ENCODE data around the gene ACY1.

Gene ACY1

DNA sequence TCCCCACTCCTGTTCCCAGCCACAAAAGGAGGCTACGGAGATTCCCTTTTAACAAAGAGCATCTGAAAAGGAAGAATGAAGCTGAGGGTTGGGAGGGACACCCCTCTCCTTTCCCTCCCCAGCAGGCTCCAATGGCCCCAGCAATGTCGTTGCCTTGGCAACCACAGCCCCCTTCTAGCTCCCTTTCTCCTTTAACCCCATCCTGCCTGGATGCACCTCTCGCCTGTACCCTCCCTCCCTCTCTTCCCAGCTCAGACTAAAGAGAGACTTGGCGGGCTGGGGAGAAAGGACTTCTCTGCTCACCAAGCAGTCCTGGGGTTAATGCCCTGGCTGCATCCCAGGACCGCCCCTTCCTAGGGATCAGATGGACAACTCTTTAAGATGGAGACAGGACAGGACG, 19.4 kb downstream of the ACY1 start:
- 60% methylated on average over 5 of the region's 6 CpGs for WGBS
- Histone ChIP-seq H3K27ac (ENCODE audit: low read depth, low read length) (no peak overlapping the region), H3K9me3 (ENCODE audit: insufficient read depth, low read depth, low read length) (no peaks in the 10 kb centered on the region), H3K4me1 (ENCODE audit: insufficient read depth, low read length) (peaks cover 28% of the 10 kb centered on the region), H3K4me3 (ENCODE audit: low read length) (no peak overlapping the region), H3K9ac (ENCODE audit: low read depth, low read length) (no peak overlapping the region), H3K27me3 (ENCODE audit: insufficient read depth, low read length) (no peaks in the 10 kb centered on the region), H3K36me3 (ENCODE audit: insufficient read depth, low read length) (no peaks in the 10 kb centered on the region)

DNA sequence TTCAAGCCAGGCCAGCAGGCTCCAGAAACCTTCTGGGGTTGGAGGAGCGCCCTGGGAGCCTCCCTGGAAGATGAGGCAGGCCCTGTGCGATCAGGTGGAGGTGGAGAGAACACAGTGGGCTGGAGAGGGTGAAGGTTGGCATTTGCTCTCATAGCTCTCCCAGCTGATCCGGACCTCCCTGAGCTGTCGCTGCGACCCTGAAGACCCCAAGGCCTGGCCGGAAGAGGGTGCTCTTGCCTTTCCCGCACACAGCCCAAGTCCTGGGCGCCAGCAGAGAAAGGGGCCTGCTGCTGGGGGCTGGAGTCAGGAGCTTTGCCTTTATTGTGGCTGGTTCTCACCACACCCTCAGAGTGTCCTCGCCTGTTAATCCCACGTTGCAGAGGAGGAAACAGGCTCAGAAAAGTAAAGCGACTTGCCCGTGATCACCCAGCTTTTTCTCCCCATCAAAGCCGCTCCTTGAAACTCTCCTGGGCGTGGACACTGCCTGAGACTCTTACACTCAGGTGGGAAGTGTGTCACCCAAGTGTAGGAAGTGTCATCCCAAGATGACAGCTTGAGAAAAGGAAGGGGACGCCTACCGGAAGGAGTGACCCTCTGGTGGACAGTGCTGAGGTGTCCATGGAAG, 20.9 kb downstream of the ACY1 start:
- WGBS, result 38% methylated on average over 16 of the region's 16 CpGs
- Histone ChIP-seq H3K9ac (ENCODE audit: low read depth, low read length) (no peak overlapping the region), H3K27me3 (ENCODE audit: insufficient read depth, low read length) (no peaks in the 10 kb centered on the region)

DNA sequence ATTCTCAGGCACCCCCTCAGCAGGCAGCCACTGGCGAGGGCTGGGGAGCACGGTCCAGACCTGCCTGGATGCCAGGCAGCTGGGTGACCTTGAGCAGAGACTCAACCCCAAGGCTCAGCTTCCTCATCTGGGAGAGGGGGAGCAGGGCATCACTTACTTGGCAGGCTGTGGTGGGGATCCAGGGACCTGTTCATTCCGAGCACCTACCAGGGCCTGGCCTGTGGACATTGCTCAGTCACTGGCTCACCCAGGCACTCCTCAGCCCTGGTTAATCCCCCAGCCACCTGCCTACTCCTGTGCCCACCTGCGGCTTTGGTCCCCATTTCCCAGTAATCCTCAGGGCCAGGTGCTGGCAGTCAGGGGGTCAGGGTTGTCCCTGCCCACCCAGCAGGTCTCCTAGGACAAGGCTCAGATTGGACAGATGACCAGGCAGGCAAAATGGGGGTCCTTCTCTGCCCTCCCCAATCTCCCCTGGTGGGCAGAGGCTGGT, 21.6 kb downstream of the ACY1 start:
- 87% methylated on average over 4 of the region's 4 CpGs for WGBS

More for the DNA sequence above, 20.9 kb downstream of the ACY1 start:
- no peak overlapping the region; the same call in 1 of the 2 replicates for H3K27ac ChIP-seq (ENCODE audit: low read depth, low read length)
- no peaks in the 10 kb centered on the region for H3K36me3 ChIP-seq (ENCODE audit: insufficient read depth, low read length)
- H3K9me3 ChIP-seq (ENCODE audit: insufficient read depth, low read depth, low read length), result no peaks in the 10 kb centered on the region
- peaks cover 23% of the 10 kb centered on the region for H3K4me1 ChIP-seq (ENCODE audit: insufficient read depth, low read length)
- no peak overlapping the region for H3K4me3 ChIP-seq (ENCODE audit: low read length)

DNA sequence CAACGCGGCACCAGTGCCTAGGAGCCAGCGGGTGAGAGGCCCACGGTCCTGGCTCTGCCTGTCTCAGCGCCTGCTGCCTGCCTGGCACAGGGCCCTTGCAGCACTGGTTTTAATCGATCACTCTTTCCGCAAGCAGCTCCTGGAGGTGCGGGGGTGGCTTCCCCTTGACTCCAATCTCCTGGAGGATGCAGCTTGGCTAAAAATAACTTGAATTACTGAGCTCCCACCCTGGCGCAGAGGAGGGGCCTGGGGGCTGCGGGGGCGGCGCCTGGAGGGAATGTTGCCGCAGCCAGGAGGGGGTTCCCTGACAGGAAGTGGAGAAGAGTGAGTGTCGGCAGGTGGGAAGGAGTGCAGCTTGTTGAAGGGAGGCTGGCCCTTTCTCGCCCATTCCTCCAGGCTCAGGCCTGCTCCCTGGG, 22.2 kb downstream of the ACY1 start:
- 13% methylated on average over 15 of the region's 15 CpGs for WGBS
- Histone ChIP-seq H3K27ac (ENCODE audit: low read depth, low read length) (peak overlapping the region; percentile 58), H3K27me3 (ENCODE audit: insufficient read depth, low read length) (no peaks in the 10 kb centered on the region), H3K9me3 (ENCODE audit: insufficient read depth, low read depth, low read length) (no peaks in the 10 kb centered on the region), H3K9ac (ENCODE audit: low read depth, low read length) (0 out of 2 replicates have a peak overlapping the region, but pooled peaks have one; percentile 10), H3K36me3 (ENCODE audit: insufficient read depth, low read length) (no peaks in the 10 kb centered on the region), H3K4me1 (ENCODE audit: insufficient read depth, low read length) (peaks cover 23% of the 10 kb centered on the region), H3K4me3 (ENCODE audit: low read length) (peak overlapping the region; percentile 31)

More for the DNA sequence above, 21.6 kb downstream of the ACY1 start:
- Histone ChIP-seq H3K36me3 (ENCODE audit: insufficient read depth, low read length) (no peaks in the 10 kb centered on the region), H3K9me3 (ENCODE audit: insufficient read depth, low read depth, low read length) (no peaks in the 10 kb centered on the region), H3K27ac (ENCODE audit: low read depth, low read length) (peak overlapping the region; percentile 58; the same call in 1 of the 2 replicates), H3K4me3 (ENCODE audit: low read length) (no peak overlapping the region), H3K4me1 (ENCODE audit: insufficient read depth, low read length) (peaks cover 23% of the 10 kb centered on the region), H3K9ac (ENCODE audit: low read depth, low read length) (0 out of 2 replicates have a peak overlapping the region, but pooled peaks have one; percentile 10), H3K27me3 (ENCODE audit: insufficient read depth, low read length) (no peaks in the 10 kb centered on the region)

DNA sequence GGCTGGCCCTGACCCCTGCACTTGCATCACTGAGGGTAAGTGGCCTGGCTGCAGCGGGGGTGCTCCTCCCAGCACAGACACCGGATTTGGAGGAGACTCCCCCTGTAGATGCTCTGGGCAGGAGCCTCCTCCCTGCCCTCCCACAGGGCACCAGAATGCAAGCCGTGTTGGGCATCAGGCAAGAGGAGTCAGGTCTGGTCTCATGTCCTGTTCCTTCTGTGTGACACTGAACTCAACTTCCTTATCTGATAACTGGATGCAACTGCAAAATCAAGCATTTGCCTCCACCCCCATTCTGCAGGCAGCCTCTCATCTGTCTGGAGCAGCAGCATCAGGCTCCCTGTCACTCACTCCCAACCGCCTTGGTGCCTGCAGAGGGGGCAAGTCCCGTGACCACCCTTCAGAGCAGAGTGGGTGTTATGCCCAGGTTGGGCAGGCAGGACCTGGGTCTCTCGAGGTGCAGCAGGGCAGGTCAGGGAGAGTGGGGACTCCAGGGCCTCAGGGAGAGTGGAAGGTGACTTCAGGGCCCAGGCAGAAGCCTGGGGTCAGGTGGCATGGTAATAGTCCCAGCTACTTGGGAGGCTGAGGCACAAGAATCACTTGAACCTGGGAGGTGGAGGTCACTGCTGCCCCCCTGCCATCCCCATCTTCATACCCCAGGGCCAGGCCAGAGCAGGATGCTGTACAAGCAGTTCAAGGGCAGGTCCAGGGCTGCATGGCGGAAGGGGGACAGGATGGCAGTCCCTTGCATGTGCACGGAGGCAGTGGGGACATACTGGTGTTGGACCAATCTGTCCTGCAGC, 22.9 kb downstream of the ACY1 start:
- Histone ChIP-seq H3K9me3 (ENCODE audit: insufficient read depth, low read depth, low read length) (no peaks in the 10 kb centered on the region), H3K4me1 (ENCODE audit: insufficient read depth, low read length) (peaks cover 23% of the 10 kb centered on the region), H3K4me3 (ENCODE audit: low read length) (peak overlapping the region; percentile 31), H3K27me3 (ENCODE audit: insufficient read depth, low read length) (no peaks in the 10 kb centered on the region), H3K36me3 (ENCODE audit: insufficient read depth, low read length) (no peaks in the 10 kb centered on the region), H3K27ac (ENCODE audit: low read depth, low read length) (peak overlapping the region; percentile 11; the same call in 1 of the 2 replicates), H3K9ac (ENCODE audit: low read depth, low read length) (no peak overlapping the region)
- WGBS, result 50% methylated on average over 8 of the region's 8 CpGs

DNA sequence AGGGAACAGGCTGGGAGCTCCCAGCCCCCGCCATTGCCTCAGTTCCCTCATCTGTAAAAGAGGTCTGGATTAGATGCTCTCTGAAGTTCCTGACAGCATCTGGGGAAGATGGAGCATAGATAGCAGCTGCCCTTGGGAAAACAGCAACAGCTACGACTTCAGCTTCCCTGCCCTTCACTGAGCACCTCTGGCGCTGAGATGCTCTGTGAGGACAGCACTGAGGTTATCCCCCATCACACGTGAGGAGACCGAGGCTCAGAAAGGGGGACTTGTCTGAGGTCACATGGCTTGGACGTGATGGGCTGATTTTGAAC, 23.4 kb downstream of the ACY1 start:
- Histone ChIP-seq H3K4me1 (ENCODE audit: insufficient read depth, low read length) (peaks cover 21% of the 10 kb centered on the region), H3K9me3 (ENCODE audit: insufficient read depth, low read depth, low read length) (no peaks in the 10 kb centered on the region), H3K36me3 (ENCODE audit: insufficient read depth, low read length) (no peaks in the 10 kb centered on the region), H3K27ac (ENCODE audit: low read depth, low read length) (no peak overlapping the region), H3K4me3 (ENCODE audit: low read length) (no peak overlapping the region), H3K9ac (ENCODE audit: low read depth, low read length) (no peak overlapping the region), H3K27me3 (ENCODE audit: insufficient read depth, low read length) (no peaks in the 10 kb centered on the region)
- 87% methylated on average over 6 of the region's 6 CpGs for WGBS

DNA sequence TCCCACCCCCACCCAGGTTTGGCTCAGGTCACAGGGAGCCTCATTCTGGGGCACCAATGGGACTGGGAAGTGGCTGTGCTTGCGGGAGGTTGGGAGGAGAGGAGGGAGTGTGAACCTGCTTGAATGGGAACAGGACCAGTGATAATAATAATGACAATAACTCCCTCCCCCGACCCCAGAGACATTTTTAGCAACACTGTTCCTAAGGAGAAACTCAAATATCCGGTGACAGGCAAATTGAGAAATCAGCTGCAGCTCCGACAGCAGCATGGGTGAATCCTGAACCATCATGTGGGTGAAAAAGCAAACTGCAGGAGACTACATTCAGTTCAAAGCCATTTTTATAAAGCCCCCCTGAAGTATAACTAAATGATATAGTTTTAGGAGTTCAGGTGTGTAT, 24.0 kb downstream of the ACY1 start:
- 72% methylated on average over 4 of the region's 4 CpGs for WGBS
- H3K27ac ChIP-seq (ENCODE audit: low read depth, low read length), result no peak overlapping the region
- no peak overlapping the region for H3K4me3 ChIP-seq (ENCODE audit: low read length)
- no peaks in the 10 kb centered on the region for H3K27me3 ChIP-seq (ENCODE audit: insufficient read depth, low read length)
- H3K36me3 ChIP-seq (ENCODE audit: insufficient read depth, low read length), result no peaks in the 10 kb centered on the region
- no peak overlapping the region for H3K9ac ChIP-seq (ENCODE audit: low read depth, low read length)
- H3K4me1 ChIP-seq (ENCODE audit: insufficient read depth, low read length), result peaks cover 21% of the 10 kb centered on the region
- no peaks in the 10 kb centered on the region for H3K9me3 ChIP-seq (ENCODE audit: insufficient read depth, low read depth, low read length)

DNA sequence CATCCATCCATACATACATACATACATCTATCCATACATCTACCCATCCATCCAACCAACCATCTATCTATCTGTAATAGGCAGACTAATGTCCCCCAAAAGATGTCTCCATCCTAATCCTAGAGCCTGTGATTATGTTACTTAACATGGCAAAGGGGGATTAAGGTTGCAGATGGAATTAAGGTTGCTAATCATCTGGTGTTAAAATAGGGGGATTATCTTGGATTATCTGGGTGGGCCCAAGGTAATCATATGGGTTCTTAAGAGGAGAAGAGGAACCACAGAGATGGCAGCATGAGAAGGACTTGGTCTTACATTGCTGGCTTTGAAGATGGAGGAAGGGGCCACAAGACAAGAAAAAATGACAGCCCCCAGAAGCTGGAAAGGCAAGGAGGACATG, 27.1 kb downstream of the ACY1 start:
- Histone ChIP-seq H3K36me3 (ENCODE audit: insufficient read depth, low read length) (no peaks in the 10 kb centered on the region), H3K4me1 (ENCODE audit: insufficient read depth, low read length) (peaks cover 8% of the 10 kb centered on the region), H3K27ac (ENCODE audit: low read depth, low read length) (no peak overlapping the region), H3K27me3 (ENCODE audit: insufficient read depth, low read length) (no peaks in the 10 kb centered on the region), H3K4me3 (ENCODE audit: low read length) (no peak overlapping the region), H3K9ac (ENCODE audit: low read depth, low read length) (no peak overlapping the region), H3K9me3 (ENCODE audit: insufficient read depth, low read depth, low read length) (no peaks in the 10 kb centered on the region)

DNA sequence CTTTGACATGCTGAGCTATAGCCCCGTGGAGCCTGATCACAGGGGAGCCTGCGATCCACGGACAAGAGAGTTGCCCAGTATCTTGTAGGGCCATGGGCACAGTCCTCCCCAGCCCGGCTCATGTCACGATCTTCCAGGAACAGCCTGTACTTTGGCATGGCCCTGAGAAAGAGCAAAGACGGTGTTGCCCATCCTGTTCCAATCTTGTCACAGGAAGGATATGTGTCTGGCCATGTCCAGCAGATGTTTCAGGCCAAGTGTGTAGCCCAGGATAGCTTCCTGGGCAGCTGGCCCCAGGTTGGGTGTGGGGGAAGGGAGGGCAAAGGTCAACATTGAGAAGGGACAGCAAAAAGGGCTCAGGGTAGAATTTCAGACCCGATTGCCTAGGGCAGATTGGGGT, 29.4 kb downstream of the ACY1 start:
- no peak overlapping the region for H3K4me3 ChIP-seq (ENCODE audit: low read length)
- no peaks in the 10 kb centered on the region for H3K9me3 ChIP-seq (ENCODE audit: insufficient read depth, low read depth, low read length)
- H3K36me3 ChIP-seq (ENCODE audit: insufficient read depth, low read length), result no peaks in the 10 kb centered on the region
- H3K4me1 ChIP-seq (ENCODE audit: insufficient read depth, low read length), result no peaks in the 10 kb centered on the region
- H3K27me3 ChIP-seq (ENCODE audit: insufficient read depth, low read length), result no peaks in the 10 kb centered on the region
- no peak overlapping the region for H3K9ac ChIP-seq (ENCODE audit: low read depth, low read length)
- WGBS, result 89% methylated on average over 7 of the region's 7 CpGs
- H3K27ac ChIP-seq (ENCODE audit: low read depth, low read length), result no peak overlapping the region

DNA sequence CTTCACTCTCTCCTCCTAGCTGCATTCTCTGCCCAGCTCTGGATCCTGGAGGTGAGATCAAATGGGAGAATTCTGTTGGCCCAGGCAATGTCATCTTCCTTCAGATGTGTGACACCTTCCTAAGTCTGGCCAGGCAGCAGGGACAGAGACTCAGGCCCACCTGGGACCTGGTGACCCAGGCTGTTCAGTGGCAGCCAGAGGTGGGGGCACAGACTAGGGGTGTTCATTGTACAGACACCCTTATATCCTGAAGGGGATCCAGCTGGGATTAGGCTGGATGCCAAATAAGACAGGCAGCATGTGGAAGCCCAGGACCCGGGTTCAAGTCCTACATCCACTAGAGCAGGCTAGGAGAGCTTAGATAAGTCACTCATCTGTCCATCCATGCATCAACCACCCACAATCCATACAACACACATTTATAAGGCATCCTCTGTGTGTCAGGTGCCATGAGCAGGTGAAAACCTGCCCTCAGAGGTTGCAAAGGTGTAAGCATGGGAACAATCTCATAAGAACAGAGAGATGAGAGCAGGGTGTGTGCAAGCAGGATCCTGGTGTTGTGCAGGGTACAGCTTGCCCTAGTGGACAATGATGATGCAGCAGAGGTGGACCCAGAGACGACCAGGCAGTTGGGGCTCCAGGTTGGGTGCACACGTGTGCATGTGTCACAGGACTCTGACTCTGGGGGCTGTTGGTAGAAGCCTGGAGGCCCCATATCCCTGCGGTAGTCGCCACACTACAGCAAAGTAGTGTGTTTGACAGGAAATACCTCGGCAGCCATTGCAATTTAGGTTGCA, 30.7 kb downstream of the ACY1 start:
- Histone ChIP-seq H3K9me3 (ENCODE audit: insufficient read depth, low read depth, low read length) (no peaks in the 10 kb centered on the region), H3K9ac (ENCODE audit: low read depth, low read length) (no peak overlapping the region), H3K4me1 (ENCODE audit: insufficient read depth, low read length) (no peaks in the 10 kb centered on the region), H3K36me3 (ENCODE audit: insufficient read depth, low read length) (no peaks in the 10 kb centered on the region), H3K27me3 (ENCODE audit: insufficient read depth, low read length) (no peaks in the 10 kb centered on the region), H3K4me3 (ENCODE audit: low read length) (no peak overlapping the region), H3K27ac (ENCODE audit: low read depth, low read length) (no peak overlapping the region)
- 89% methylated on average over 6 of the region's 6 CpGs for WGBS

DNA sequence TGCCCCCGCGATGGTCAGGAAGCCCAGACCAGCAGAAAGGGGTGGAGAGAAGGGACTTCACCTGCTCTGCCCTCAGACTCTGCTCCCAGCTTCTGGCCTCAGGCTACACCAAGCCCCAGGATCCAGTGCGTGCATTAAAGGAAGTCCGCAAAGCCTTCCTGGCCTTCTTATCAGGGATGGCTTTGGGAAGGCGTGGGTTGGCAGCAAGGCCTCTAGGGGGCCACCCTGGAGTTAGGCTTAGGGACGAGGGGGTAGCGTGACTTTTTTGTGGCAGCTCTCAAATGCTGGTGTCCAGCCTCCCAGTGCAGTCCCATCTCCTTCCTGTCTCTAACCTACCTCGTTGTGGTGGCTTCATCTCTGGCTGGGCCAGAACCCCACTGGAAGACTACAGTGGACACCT, 31.3 kb downstream of the ACY1 start:
- Histone ChIP-seq H3K27me3 (ENCODE audit: insufficient read depth, low read length) (no peaks in the 10 kb centered on the region), H3K4me1 (ENCODE audit: insufficient read depth, low read length) (no peaks in the 10 kb centered on the region), H3K4me3 (ENCODE audit: low read length) (no peak overlapping the region), H3K9ac (ENCODE audit: low read depth, low read length) (no peak overlapping the region), H3K9me3 (ENCODE audit: insufficient read depth, low read depth, low read length) (no peaks in the 10 kb centered on the region), H3K36me3 (ENCODE audit: insufficient read depth, low read length) (no peaks in the 10 kb centered on the region), H3K27ac (ENCODE audit: low read depth, low read length) (no peak overlapping the region)
- WGBS, result 70% methylated on average over 8 of the region's 8 CpGs
